HFFc6 (cell line): ENCODE data around the gene VCL. TPM values are rescaled to one million over a fixed set of nuclear protein-coding genes. Genes with fewer than 3 reads are reported as not detected.

Experiments used
- DNase-seq: peaks from one replicate; pipeline ENCODE4 v3.0.0-alpha.2; 2018
- H3K27ac Mint-ChIP-seq: 2 replicates; pipeline ENCODE4 v1.8.0; 2020; ENCODE audit warnings: mild to moderate bottlenecking, mixed read lengths
- H3K27me3 Mint-ChIP-seq: 2 replicates; pipeline ENCODE4 v1.8.0; 2021; ENCODE audit warnings: mild to moderate bottlenecking, moderate library complexity, mixed read lengths; ENCODE audit not compliant: insufficient read depth
- H3K36me3 Mint-ChIP-seq: 2 replicates; pipeline ENCODE4 v1.8.0; 2021; ENCODE audit warnings: low read depth, mixed read lengths
- H3K4me1 Mint-ChIP-seq: 2 replicates; pipeline ENCODE4 v1.8.0; 2020; ENCODE audit warnings: low read depth, mixed read lengths
- H3K4me3 Mint-ChIP-seq: 2 replicates; pipeline ENCODE4 v1.8.0; 2020; ENCODE audit warnings: mild to moderate bottlenecking, moderate library complexity, mixed read lengths
- H3K9me3 Mint-ChIP-seq: 2 replicates; pipeline ENCODE4 v1.8.0; 2020; ENCODE audit warnings: mild to moderate bottlenecking, mixed read lengths
- CTCF ChIP-seq: fragments of 200-600 bp; sonication (generic); IDR thresholded peaks from 2 replicates; pipeline ENCODE4 v1.5.0; 2021; ENCODE audit warnings: antibody characterized with exemption, mild to moderate bottlenecking
- total RNA-seq, 6 experiments: library from RNA; stranded (reverse); fragmentation: NEBNext Ultra II Directional; extraction: Animal tissue kit (Norgen Biotek cat#: 25700); gene quantifications; 2 replicates in 1 of 6; 3 replicates in 5 of 6; pipeline ENCODE4 v1.2.3, GENCODE V29; 2021

VCL gene
- total RNA-seq, 6 experiments from 2014 or later = 366 to 443 (median 406) TPM

GRCh38 chr10:73968098-73968521 is 29.8 kb upstream of the VCL start:
- TF ChIP-seq CTCF = no peak
- Mint-ChIP-seq H3K4me3 (no peak overlapping the region), H3K36me3 (no peaks in the 10 kb centered on the region), H3K4me1 (peaks cover 43% of the 10 kb centered on the region), H3K27me3 (no peaks in the 10 kb centered on the region; the same call in 1 of the 2 replicates), H3K27ac (peak overlapping the region; percentile 73), H3K9me3 (no peaks in the 10 kb centered on the region)
- no peak for DNase-seq

DNA sequence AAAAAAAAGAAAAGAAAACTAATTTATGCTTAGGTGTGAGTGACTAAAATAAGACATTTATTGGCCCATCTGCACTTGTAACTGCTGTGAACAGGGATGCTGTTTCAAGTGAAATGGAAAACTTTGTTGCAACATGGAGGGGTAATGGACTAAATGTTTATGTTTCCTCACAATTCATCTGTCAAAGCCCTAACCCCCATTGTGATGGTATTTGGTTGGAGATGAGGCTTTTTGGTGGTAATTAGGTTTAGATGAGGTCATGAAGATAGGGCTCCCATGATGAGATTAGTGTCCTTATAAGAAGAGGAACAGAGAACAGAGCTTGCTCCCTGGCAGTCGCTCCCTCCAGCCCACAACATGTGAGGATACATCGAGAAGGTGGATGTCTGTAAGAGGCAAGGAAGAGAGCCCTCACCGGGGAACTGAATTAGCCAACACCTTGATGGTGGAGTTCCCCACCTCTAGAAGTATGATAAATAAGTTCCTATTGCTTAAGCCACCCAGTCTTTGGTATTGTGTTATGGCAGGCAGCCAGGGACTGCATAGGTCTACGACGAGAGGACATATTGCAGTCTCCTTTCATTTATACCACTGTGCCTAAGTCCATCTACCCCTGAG is 28.6 kb upstream of the VCL start:
- DNase-seq = no peak
- TF ChIP-seq CTCF = no peak
- H3K27me3 Mint-ChIP-seq = no peaks in the 10 kb centered on the region; the same call in 1 of the 2 replicates
- no peak overlapping the region for H3K4me3 Mint-ChIP-seq
- peaks cover 43% of the 10 kb centered on the region for H3K4me1 Mint-ChIP-seq
- no peaks in the 10 kb centered on the region for H3K36me3 Mint-ChIP-seq
- no peak overlapping the region for H3K27ac Mint-ChIP-seq
- H3K9me3 Mint-ChIP-seq = no peaks in the 10 kb centered on the region

DNA sequence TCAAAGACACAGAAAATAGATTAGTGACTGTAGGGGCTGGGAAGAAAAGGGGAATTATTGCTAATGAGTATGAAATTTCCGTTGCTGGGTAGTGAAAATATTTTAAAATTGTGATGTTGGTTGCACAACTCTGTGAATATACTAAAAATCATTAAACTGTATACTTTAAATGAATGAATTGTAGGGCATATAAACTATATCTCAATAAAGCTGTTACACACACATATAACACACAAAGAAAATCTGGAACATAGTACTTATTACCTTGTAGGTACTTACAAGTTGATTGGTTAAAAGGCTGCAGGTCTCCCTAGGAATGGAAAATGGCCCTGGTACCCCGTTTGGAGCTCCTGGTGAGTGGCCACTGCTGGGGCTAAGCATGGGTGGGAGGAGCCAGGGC is 27.1 kb upstream of the VCL start:
- H3K4me1 Mint-ChIP-seq = peaks cover 29% of the 10 kb centered on the region
- no peak overlapping the region for H3K27ac Mint-ChIP-seq
- H3K36me3 Mint-ChIP-seq = peaks cover 8% of the 10 kb centered on the region; the same call in 1 of the 2 replicates
- TF ChIP-seq CTCF = no peak
- H3K27me3 Mint-ChIP-seq = no peaks in the 10 kb centered on the region; the same call in 1 of the 2 replicates
- H3K9me3 Mint-ChIP-seq = peaks cover 10% of the 10 kb centered on the region
- no peak for DNase-seq
- H3K4me3 Mint-ChIP-seq = no peak overlapping the region

GRCh38 chr10:73971636-73972354 is 26.1 kb upstream of the VCL start:
- no peak for DNase-seq
- Mint-ChIP-seq H3K27ac (no peak overlapping the region), H3K9me3 (peaks cover 11% of the 10 kb centered on the region), H3K27me3 (no peaks in the 10 kb centered on the region; the same call in 1 of the 2 replicates), H3K4me1 (peaks cover 20% of the 10 kb centered on the region), H3K4me3 (no peak overlapping the region), H3K36me3 (peaks cover 10% of the 10 kb centered on the region; the same call in 1 of the 2 replicates)
- no peak for TF ChIP-seq CTCF

DNA sequence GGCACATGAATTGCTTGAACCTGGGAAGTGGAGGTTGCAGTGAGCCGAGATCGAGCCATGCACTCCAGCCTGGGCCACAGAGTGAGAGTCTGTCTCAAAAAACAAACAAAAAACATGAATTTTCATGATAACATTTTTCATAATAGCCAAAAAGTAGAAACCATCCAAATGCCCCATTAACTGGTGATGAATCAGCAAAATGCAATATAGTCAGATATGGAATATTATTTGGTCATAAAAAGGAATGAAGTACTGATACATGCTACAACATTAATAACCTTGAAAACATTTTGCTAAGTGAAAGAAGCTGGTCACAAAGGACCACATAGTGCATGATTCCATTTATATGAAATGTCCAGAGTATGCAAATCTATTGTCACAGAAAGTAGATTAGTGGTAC is 24.5 kb upstream of the VCL start:
- Mint-ChIP-seq H3K4me3 (no peak overlapping the region), H3K36me3 (peaks cover 10% of the 10 kb centered on the region; the same call in 1 of the 2 replicates), H3K4me1 (peaks cover 3% of the 10 kb centered on the region), H3K27me3 (no peaks in the 10 kb centered on the region; the same call in 1 of the 2 replicates), H3K9me3 (peaks cover 11% of the 10 kb centered on the region), H3K27ac (no peak overlapping the region)
- DNase-seq = no peak
- no peak for TF ChIP-seq CTCF
